Measurements from ENCODE around the gene UGT2A3. TPM values are rescaled to one million over a fixed set of nuclear protein-coding genes. Genes with fewer than 3 reads are reported as not detected.

UGT2A3 gene
- total and polyA plus RNA-seq, 2 of the 8 experiments (the other 6 are each of a cell fraction or from before 2014, with no cell fraction given), result not detected

DNA sequence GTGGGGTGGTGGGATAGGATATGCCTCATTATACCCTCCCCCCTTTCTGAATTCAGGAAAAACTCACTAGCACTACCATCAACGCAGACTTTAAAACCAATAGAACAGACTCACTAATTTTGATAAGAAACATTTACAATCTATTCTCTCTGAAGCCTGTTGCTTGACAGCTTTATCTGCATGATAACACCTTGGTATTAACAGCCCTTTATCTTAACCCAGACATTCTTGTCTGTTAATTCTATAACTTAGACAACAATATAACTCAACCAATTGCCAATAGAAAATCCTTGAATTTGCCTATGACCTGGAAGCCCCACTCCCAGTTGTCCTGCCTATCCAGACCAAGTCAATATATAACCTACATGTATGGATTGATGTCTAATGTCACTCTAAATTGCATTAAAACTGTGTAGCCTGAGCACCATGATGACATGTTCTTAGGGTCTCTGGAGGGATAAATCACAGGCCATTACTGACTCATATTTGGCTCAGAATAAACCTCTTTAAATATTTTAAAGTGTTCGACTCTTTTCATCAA is 1.5 kb upstream of the UGT2A3 start (continued):
- TF ChIP-seq MAFK (IDR thresholded peaks at IDR 0.05; ENCODE audit: low read depth, low read length), result no peak
